NK-92 (cell line): ENCODE results near the gene PTBP1.

Source experiments
- DNase-seq: peaks from one replicate; lab custom pipeline; 2025; ENCODE audit not compliant: unreplicated experiment; lab: John Stamatoyannopoulos, UW

Gene PTBP1

DNA sequence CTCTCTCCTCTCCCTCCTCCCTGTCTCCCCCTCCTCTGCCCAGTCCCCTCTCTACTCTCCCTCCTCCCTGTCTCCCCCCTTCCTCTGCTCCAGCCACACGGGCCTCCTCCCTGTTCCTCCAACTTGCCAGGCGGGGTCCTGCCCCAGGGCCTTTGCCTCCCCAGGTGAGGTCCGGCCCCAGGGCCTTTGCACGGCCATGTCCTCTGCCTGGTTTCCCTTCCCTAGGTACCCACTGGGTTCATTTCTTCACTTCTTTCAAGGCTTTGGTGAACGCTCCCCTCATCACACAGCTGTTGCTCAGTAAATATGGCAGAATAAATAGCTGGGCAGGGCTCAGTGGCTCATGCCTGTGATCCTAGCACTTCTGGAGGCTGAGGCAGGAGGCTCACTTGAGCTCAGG lies 25.2 kb upstream of the PTBP1 start:
- DNase-seq, result no peak

DNA sequence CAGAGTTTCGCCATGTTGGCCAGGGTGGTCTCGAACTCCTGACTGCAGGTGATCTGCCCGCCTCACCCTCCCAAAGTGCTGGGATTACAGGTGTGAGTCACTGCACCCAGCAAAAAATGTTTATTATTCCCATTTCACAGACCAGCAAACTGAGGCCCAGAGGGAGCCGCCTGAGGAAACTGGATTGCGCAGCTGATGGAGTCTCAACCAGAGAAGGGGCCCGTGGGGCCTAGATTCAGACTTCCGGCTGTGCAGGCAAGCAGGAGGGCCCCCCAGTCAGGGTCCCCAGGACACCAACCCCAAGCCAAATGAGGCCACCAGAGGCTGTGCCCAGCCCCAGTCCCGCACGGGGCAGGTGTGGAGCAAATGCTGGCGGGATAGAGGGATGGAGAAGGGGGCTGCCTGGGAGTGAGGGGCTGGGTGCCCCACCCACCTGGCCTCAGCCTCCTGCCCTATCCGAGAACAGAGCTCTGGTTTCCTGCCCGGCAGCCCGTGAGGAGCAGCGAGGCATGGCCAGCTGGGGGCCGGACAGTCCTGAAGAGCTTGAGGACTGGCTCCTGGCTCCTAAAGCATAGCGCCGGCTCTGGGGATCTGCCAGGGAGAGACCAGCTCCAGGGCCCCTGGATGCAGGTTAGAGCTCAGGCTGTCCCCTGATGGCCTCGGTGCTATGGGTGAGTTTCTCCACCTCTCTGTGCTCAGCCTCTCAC lies 24.4 kb upstream of the PTBP1 start:
- DNase-seq, result no peak

DNA sequence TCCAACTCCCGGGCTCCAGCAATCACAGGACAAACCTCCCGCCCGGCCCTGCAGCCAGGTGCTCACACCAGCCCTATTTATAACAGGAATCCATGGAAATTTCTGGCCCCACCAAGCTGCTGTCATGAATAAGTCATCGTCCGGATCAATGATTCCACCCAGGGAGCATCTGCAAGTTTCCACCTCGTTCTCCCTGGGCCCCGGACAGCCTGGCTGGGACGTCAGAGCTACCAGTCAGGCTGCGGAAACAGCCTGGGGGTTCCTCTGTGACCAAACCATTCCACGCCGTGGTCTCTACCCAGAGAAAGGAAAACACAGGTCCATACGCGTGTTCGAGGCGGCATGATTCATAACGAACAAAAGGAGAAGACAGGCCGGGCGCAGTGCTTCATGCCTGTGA lies 20.7 kb upstream of the PTBP1 start:
- no peak for DNase-seq

DNA sequence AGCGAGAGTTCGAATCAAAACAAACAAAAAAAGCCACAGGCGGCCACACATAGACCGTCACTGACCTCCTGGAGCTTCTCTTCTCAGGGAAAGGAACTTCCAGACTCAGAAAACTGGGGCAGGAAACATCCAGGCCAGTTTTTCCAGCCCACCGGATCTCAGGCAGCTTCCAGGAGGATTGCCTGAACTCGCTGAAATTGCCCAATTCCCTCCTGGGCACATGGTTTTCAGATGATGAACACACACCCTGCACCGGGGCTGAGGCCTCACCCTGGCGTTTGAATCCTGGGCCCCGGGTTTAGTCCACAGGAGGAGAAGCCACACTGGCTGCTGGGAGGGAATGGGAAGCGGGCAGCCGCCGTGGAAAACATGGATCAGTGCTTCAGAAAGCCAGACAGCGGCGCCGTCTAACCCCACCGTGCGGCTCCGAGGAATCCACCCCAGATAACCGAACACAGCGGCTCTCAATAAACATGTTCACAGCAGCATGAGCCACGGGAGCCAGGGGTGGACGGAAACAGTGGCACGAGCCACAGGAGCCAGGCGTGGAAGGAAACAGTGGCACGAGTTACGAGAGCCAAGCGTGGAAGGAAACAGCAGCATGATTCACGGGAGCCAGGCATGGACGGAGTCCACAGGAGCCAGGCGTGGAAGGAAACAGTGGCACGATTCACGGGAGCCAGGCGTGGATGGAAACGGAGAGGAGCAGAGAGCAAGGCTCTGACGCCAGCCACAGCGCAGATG lies 18.2 kb upstream of the PTBP1 start:
- no peak for DNase-seq

DNA sequence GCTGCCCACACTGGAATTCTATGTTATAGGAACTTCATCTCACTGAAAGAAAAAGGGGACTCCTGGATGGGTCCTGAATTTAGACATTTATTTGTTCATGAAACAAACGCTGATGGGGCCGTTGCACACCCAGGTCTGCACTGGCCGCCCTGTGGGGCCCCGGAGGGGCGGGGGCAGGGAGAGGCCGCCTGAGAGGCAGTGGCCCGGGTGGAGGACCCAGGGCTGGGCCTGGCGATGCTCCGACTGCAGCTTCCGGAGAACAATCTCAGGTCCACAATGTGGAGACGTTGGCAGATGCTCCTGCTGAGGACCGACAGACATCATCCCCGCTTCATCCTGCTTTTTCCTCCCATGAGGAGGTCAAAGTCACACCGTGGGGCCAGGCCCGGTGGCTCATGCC lies 16.3 kb upstream of the PTBP1 start:
- DNase-seq, result no peak

DNA sequence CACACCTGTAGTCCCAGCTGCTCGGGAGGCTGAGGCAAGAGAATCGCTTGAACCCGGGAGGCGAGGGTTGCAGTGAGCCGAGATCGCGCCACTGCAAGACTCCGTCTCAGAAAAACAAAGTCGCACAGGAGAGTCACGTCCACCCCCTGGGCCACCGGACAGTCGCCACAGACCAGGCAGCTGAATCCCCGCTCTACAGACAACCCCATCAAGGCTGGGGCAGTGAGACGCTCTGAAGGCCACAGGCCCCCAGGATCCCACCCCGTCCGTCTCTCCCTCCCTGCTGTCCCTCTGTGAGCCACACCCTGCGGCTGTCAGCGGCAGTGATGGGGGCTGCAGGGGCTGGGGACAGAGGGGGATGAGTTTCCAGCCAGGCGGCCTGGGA lies 15.5 kb upstream of the PTBP1 start:
- DNase-seq, result no peak

DNA sequence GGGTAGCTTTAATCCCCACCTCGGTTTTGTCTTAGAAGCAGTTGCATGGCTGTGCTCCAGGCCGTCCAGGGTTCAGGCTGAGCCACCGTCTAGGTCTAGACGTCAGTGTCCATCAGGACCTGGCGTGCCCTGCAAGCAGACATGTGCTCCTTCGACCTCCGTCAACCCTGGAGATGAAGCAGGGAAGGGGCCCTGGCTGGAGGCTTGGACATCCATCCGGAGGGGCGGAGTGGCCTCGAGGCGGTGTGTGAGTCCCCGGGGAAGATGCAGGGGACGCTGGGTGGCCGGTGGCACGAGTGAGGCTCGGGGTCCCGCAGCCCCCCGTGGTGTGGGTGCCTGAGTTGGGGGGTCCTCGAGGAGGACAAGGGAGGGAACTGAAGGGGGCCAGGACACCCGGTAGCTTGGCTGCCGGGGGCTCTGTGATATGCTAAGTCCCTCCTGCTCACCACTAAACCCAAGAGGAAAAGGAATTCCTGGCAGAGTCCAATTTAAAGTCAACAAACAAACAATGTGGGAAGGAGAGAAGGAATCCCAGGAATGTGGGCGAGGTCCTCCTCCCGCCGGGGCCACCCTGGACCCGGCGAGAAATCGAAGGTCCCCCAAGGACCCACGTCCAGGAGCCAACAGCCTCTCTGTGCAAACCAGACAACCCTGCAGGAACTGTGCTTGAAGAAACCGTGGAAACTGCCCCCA lies 14.9 kb upstream of the PTBP1 start:
- DNase-seq, result no peak

DNA sequence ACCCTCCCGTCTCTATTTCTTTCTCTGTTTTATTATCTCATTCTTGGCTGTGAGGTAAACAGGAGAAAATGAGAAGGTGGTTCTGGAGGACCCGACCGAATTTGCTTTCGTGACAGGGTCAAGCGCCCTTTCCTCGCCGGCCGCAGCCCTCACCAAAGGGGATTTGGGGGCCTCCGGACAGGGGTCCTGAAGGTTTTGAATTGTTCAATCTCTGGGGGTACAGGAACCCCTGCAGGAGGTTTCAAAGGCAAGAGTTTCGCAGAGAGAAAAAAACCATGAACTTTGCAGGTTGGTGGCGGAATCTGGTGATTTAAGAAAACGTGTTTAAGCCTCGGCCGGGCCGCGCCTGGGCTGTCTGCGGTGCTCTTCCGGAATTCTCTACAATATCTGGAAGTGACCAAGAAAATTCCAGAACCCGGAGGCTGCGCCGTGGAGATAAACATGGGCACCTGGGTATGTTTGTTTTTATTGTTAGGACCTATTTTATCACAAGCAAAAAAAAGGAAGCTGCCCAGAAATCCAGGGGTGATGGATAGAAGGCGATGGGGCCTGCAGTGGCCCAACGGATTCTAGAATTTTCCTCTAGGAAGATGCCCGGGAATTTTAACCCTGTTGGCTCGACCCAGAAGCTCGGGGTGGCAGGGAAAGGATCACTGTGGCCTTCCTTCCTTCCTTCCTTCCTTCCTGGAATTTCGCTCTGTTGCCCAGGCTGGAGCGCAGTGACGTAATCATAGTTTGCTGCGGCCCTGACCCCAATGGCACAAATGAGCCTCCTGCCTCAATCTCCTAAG lies 14.2 kb upstream of the PTBP1 start:
- DNase-seq, result no peak

DNA sequence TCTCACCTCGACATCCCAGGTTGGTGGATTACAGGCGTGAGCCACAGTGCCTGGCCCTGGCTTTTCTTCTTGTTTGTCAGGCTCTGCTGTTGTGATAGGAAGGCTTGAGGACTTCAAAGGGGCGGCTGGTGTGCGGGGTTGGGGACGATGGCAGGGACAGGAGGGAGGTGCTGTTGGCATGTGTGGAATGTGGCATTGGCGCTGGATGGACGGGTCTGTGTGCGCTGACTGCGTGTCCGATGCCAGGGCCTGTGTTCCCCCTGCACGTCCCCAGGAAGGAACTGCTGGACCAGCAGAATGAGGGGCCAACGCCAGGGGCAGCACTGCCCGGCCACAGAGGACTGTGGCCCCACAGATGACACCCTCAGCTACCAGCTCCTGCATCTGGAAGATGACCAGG lies 12.7 kb upstream of the PTBP1 start:
- DNase-seq, result no peak

DNA sequence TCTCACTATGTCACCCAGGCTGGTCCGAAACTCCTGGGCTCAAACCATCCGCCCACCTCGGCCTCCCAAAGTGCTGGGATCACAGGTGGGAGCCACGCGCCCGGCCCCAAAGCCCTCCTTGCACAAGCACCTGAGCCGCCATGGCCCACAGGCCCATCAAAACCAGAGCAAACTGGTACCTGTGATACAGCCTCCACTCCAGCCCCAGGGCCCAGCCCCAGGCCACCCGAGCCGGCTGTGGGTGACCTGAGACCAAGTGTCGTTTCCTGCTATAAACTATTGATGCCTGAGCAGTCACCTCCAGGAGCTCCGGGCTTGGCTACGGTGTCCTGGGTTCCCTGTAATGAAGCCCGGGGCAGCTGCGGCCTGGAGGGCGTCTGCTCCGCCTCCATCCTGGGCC lies 9.7 kb upstream of the PTBP1 start:
- no peak for DNase-seq

DNA sequence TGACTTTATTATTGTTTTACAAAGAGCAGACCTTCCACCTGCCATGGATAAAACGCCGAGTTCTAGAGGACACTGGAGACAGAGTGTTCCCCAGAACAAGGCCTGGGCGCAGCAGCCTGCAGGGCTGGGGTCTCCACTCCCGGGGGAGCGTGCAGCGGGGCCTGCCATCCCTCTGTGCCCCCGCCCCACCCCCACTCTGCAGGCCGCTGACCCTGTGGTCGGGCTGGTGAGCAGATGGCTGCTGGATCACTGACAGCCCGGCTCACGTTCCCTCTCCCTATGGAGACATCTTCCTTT lies 8.6 kb upstream of the PTBP1 start:
- DNase-seq, result no peak

DNA sequence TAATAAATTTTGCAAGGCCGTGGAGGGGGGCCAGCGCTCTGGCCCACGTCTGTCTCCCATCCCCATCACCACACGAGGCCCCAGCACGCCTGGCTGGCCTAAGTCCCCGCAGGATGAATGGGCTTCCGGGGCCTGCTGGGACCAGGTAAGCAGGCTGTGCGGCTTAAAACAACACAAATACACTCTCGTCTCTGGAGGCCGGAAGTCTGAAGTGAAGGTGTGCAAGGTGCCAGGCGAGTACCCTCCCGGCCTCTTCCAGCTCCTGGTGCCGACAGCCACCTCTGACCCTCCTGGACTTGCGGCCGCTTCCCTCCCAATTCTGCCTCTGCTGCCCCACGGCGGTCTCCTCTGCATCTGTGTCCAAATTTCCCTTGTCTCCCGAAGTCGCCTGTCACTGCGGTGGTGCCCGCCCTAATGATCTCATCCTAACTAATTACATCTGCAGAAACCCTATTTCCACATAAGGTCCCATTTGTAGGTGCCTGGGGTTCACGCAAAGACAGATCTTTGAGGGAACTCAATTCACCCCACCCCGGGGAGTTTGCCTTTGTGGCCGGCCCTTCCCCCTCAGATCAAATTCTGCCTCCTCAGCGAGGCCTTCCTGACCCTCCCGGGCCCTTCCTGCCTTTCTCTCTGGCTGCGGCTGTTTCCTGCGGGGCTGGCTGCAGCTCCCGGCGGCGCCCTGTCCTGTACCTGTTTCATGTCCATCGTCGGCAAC lies 8.1 kb upstream of the PTBP1 start:
- DNase-seq, result no peak

DNA sequence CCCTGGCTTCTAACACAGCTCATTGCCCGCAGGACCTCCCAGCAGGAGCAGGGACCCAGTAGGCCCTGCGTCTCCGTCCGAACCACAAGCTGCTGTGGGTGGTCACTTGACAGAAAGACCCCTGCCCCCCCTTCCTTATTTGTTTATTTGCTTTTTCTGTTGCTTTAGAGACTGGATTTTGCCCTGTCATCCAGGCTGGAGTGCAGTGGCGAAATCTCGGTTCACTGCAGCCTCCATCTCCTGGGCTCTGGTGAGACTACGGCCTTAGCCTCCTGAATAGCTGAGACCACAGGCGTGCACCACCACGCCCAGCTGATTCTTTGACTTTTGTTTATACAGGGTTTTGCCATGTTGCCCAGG lies 7.6 kb upstream of the PTBP1 start:
- DNase-seq, result no peak

DNA sequence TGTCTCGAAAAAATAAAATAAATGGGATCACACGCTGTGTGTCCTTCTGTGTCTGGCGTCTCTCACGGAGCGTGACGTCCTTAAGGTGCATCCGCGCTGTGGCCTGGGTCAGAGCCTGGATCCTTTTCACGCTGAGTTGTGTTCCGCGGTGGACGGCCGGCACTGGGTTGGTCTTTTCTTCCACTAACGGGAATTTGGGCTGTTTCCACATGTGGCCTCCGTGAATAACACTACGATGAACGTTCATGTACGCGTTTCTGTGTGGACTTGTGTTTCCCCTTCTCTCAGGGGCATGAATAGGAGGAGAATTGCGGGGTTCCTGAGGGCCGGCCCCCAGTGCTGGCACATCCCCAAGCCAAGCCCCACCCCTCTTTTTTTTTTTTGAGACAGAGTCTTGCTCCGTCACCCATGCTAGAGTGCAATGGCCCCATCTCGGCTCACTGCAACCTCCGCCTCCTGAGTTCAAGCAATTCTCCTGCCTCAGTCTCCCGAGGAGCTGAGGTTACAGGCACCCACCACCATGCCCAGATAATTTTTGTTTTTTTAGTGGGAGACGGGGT lies 6.2 kb upstream of the PTBP1 start:
- DNase-seq, result no peak

DNA sequence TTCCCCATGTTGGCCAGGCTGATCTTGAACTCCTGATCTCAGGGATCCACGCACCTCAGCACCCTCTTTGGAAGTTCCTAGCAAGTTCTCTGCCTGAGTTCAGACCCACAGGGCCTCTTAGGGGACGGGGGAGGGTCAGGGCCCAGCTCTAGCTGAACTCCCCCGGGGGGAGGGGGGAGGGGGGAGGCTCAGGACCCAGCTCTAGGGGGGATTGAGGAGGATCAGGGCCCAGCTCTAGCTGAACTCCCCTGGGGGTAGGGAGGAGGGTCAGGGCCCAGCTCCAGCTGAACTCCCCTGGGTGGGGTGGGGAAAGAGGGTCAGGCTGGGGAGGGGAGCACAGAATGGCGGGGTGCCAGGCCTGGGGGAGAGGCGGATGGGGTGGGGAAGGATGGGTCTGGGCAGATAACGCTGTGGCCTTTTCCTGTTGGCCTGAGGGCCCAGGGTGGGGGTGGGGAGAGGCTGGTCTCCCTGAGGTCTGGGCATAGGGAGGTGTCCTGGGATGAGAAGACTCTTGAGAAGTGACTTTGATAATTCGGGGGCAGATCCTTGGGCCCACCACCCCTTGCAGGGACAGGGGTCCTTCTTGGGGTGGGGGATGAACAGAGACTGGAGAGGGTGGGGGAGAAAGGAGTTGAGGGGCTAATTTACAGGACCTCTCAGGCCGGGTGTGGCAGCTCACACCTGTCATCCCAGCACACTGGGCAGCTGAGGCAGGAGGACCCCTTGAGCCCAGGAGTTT lies 5.5 kb upstream of the PTBP1 start:
- DNase-seq, result no peak

DNA sequence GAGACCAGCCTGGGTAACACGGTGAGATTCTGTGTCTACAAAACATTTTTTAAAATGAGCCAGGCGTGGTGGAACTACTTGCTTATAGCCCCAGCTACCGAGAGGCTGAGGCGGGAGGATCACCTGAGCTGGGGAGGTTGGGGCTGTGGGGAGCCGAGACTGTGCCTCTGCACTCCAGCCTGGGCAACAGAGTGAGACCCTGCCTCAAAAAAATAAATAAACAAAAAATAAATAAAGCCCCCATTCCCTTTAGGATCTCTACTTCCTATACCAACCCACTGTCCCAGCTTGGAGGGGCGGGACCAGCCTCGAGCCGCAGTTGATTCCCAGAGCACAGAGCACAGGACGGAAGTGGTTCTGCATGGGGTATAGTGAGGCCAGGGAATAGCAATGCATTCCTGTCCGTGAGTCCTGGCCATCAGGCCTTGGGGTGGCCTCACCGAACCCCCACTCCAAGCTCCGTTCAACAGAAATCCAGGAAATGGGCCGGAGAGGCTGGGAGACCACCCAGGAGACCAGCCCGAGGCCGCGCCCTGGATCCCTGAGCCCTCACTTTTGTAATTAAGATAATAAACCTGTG lies 4.9 kb upstream of the PTBP1 start:
- no peak for DNase-seq

DNA sequence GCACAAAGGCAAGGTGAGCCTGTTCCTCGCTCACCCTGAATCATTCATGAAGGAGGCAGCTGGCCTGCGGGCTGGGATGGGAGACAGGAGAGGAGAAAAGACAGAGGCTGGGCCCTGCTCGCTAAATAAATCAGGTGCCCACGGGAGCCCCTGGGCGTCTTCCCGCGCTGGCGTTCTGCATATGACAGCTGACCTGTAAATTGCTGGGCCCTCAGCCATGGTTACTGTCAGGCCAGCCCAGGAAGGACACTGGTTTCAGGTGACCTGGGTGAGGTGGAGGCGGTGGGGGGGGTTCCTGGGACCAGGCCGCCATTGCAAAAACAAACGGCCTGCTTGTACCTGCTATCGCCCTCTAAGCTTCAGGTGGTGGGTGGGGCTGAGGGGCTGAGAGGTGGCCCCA lies 3.4 kb upstream of the PTBP1 start:
- no peak for DNase-seq

DNA sequence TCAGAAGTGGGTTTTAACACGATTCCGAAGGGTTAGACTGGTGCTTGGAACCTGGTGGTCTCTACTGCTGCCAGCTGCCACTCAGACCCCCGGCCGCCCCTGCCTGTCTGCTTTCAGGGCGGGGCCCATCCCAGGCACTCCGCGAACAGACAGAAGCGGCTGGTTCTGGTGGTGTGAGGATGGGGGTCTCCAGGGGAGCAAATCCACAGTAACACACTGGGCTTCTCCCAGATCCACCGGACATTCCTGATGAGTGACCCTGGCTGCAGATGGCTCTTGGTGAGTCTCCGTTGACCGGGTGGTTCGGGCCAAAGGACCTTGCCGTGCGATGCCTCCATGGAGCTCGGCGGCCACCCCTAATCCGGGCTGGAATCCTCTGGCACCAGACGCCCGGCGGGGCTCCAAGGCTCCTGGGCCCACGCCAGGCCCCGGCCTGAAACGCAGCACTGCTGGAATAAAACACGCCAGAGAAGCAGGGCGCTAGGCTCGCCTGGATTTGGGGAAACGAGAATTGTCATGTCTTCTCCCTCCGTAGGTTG lies 2.1 kb upstream of the PTBP1 start:
- no peak for DNase-seq

DNA sequence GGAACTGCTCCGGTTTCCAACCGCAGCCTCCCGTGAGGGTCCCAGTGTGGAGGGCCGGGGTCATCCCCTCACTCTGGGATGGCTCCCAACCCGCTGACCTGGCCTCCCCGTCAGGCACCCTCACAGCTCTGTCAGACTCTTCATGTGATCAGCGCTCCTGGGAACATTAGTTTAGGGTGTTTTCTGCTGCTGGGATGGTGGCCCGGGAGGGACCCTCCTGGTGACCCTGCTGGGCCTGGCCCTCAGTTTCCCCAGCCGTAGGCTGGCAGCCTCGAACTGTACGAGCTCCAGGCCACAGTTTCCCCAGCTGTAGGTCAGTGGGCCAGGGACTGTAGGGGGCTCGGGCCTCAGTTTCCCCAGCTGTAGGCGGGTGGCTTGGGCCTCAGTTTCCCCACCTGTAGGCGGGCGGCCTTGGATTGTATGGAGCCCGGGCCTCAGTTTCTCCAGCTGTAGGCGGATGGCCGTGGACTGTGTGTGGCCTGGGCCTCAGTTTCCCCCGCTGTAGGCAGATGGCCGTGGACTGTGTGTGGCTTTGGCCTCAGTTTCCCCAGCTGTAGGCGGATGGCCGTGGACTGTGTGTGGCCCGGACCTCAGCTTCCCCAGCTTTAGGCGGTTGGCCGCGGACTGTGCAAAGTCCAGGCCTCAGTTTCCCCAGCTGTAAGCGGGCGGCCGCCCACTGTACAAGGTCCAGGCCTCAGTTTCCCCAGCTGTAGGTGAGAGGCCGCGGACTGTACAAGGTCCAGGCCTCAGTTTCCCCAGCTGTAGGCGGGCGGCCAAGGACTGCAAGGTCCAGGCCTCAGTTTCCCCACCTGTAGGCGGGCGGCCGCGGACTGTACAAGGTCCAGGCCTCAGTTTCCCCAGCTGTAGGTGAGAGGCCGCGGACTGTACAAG lies 1.3 kb upstream of the PTBP1 start:
- DNase-seq, result no peak
